Measurements from ENCODE around the gene RERE.

The RERE gene

GRCh38 chr1:8497210-8497819 lies 320.1 kb downstream of the RERE start:
- DNase-seq, result no peak

DNA sequence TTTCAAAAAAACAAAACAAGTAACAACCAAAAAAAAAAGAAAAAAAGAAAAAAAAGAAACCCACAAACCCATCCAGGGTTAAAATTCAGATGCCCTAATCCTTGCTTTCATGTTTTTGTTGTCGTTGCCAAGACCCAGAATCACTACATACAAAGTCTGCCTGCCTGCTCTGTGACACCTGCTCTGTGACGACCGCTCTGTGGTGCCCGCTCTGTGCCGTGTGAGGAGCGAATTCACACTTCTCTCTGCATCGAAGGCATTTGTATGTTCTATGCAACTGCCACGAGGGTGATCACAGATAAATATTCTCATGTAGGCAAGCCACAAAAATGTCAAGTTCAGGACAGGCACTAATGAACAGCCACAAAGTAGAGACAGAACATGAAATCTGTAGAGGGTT lies 321.0 kb downstream of the RERE start:
- no peak for DNase-seq

GRCh38 chr1:8495928-8496401 lies 321.5 kb downstream of the RERE start:
- no peak for DNase-seq

- DNase-seq, result no peak
Observed at GRCh38 chr1:8494681-8495080, 322.8 kb downstream of the RERE start.

DNA sequence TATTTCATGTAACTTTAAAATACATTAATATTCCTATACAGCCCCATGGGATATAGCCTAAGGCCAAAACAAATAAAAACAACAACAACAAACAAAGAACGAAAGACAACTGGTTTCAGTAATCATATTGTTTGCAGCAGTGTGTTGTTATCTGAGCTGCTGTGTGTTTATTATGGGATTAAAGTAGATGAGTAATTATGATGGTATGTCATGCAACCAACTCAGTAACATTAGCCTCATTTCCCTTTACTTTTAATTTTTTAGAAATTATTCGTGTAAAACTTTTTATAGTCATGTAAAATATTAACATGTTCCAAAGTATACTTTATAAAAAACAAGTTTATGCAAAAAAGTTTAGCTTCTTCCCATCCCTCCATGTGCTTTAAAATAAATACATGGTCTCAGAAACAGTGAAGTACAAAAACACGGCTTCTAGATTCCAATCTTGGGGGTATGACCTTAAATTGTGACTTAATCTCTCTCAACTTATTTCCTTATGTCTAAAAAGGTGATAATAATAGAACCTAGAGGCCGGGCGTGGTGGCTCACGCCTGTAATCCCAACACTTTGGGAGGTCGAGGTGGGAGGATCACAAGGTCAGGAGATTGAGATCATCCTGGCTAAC lies 323.4 kb downstream of the RERE start:
- no peak for DNase-seq

GRCh38 chr1:8487249-8487648 lies 330.2 kb downstream of the RERE start:
- DNase-seq, result no peak

DNA sequence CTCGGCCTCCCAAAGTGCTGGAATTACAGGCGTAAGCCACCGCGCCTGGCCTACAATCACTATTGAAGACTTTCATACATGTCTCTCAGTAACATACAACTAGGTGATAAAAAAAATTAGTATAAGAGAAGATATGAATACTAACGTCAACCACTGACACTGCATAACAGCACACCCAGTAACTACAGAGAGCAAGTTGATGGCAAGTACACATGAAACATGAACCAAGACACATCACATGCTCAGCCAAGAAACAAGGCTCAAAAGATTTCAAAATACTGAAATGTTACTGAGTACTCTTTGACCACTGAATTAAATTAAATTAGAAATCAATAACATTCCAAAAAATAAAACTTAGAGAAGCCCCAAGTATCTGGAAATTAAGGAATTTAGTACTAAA lies 331.4 kb downstream of the RERE start:
- no peak for DNase-seq

DNA sequence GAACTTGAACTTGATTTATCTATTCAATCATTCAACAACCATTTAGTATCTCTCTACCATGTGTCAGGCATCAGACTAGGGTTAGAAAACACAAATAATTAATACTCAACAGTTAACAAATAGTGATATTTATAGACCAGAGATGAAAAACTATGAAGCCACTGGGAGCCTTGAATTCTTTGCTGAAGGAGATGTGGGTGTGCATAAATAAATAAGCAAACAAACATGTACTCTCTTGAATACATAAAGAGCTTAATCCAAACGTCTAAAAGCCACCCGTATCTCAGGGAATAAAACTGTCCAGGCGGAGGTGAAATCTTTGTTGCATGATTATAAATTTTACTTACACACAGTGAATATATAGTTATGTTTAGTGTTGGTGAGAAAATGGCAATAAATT lies 333.9 kb downstream of the RERE start:
- DNase-seq, result no peak

DNA sequence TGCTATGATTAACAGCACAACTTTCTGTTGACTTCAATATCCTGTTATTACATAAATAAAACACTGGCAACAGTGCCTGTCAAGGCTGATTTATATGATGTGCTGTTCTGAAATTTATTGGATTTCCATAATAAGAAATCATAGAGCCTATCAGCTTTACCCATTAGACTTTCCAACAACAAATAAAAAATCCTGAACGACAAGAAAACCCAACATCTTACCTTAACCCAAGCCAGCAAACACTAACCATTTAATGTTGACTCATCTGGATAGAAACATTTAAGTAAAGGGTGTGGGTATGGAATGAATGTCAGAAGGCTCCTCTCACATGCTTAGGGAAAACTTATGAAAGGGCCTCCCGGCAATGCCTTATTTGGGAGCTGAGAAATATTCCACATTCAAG lies 334.5 kb downstream of the RERE start:
- DNase-seq, result no peak

- DNase-seq, result no peak
Observed at GRCh38 chr1:8481650-8482380, 335.6 kb downstream of the RERE start.

GRCh38 chr1:8478566-8478965 lies 338.9 kb downstream of the RERE start:
- no peak for DNase-seq

- no peak for DNase-seq
Observed at GRCh38 chr1:8477983-8478362, 339.5 kb downstream of the RERE start.

DNA sequence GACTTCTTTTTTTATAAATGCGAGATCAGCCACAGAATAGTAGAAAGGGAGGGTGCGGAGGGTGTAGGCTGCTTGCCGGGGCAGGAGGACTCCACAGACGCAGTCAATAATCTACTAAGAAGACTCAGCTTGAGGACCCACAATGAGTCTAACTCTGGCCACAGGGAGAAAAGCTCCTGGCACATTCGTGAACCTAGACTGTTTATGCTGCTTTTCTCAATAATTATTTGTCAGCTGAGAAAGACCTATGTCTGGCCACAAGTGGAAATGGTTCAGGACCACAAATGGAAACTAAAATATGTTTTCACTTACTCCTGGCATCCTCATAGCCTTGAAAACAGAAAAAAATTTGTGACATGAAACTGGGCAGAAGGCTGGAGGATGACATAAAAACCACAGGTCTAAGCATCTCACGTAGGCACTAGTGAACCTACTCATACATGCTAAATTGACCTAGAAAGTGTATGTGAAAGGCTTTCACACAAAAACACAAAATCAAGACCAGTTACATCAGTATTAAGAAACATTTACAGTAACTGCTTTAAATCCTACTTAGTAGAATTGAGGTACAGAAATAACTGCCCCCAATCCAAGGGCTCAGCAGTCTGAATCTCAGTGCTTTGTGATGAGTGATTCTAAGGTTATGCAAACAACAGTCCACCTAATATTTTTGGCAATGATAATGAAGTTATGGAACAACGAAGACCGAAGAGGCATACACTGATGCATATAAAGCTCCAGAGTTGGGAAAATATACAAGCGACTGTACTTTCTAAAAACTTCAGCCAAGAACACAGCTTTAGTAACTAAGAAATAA lies 340.1 kb downstream of the RERE start:
- DNase-seq, result no peak

GRCh38 chr1:8476006-8476405 lies 341.4 kb downstream of the RERE start:
- no peak for DNase-seq

- DNase-seq, result no peak
Observed at GRCh38 chr1:8474369-8474768, 343.1 kb downstream of the RERE start.

DNA sequence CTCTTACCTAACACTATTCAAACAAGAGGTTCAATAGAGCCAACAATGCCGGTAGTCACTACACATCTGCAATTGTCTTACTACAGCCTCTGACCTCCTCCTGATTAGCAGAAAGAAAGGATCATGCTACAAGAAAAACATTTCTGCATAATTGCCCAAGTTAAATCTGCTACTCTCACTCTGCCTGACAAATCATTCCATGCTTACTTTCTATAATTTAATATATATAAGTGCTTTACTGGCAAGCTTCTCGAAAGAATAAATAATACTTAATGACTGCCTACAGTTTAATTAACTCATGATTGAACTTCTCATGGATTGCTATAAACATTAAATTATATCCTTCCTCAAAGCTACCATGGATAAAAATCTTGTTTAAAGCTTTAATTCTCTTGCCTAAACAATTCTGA lies 343.5 kb downstream of the RERE start:
- DNase-seq, result no peak

DNA sequence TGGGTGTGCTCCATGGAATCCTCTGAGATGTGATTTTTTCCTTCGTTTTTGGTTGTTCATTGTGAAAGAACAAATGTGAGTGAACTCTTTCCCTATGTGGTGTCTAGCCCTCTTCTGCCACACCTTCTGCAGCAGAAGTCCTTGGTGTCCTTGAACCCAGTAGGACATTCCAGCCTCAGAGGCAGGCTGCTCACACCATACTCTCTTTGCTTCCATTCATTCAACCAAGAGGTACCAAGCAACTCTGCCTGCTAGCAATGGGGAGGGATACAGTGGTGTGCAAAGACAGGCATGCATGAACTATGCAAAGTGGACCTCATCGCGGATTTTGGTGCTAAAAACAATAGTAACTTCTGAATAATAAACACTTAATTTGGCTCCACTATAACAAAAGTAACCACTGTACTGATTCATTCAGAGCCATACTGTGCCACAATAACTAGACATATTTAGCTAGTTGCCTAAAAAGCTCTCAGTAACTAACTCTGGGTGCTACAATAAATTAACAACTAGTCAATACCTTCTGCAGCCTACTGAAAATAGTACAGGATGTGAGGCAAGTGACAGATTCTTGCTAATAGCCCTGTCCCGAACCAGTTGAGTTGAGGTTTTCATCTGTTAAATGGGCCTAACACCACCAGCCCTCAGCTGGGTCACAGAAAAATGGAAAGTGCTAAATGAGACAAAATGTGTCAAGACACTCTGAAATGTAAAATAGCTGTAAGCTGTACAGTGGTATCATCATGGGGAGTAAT lies 344.1 kb downstream of the RERE start:
- no peak for DNase-seq

GRCh38 chr1:8472668-8473067 lies 344.8 kb downstream of the RERE start:
- no peak for DNase-seq

- no peak for DNase-seq
Observed at GRCh38 chr1:8471451-8471850, 346.0 kb downstream of the RERE start.

DNA sequence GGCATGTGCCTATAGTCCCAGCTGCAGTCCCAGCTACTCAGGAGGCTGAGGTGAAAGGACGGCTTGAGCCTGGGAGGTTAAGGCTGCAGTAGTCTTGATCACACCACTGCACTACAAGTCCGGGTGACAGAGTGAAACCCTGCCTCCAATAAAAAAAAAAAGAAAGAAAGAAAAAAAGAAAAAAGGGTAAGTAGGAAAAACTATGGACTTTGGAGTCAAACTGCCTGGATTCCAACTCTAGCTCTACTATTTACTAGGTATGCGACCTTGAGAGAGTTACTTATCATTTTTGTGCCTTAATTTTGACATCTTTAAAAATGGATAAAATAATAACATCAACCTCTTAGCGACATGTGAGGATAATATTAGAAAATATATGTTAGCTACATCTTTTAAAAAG lies 348.7 kb downstream of the RERE start:
- no peak for DNase-seq

DNA sequence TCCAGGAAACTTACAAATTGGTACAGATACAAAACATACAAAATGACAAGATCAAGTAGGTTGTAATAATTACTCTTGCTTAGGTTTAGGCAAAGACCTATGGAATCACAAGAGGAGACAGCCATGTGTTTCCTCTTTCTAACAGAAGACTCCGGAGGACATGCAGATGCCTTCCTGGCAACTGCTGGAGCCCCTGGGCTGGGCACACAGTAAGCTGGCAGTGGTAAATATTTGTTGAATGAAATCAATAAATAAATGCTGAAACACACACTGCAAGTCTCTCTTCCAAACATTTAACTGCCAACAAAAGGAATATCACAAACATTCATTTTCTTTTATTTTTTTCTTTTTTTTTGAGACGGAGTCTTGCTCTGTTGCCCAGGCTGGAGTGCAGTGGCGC lies 350.1 kb downstream of the RERE start:
- no peak for DNase-seq

- no peak for DNase-seq
Observed at GRCh38 chr1:8465692-8466091, 351.7 kb downstream of the RERE start.

GRCh38 chr1:8465013-8465412 lies 352.4 kb downstream of the RERE start:
- DNase-seq, result no peak

Measured in effector CD4-positive, alpha-beta T cell (primary cell).